ENCODE results near the gene ZXDC. TPM values are rescaled to one million over a fixed set of nuclear protein-coding genes. Genes with fewer than 3 reads are reported as not detected.

ZXDC gene
- total RNA-seq, 1 donor from 2014 or later = 39.7 TPM

- no peak for DNase-seq (ENCODE audit: low spot score)
- intact Hi-C loops (cut with DNase I) = loop anchor here (1.0 kb wide), 1 partner anchor 42 kb away; no protein-coding TSS in a partner anchor
- no peak for ATAC-seq
These were observed 43.2 kb downstream of the ZXDC start for GRCh38 chr3:126432361-126433104.

GRCh38 chr3:126431103-126431534 is 44.6 kb downstream of the ZXDC start:
- intact Hi-C loops (cut with DNase I) = no loop called here
- peak; percentile 23 for DNase-seq (ENCODE audit: low spot score)
- no peak for ATAC-seq

- ATAC-seq (no peak), DNase-seq (ENCODE audit: low spot score) (no peak)
- intact Hi-C loops (cut with DNase I) = no loop called here
These were observed 50.9 kb downstream of the ZXDC start for GRCh38 chr3:126424751-126425150.

GRCh38 chr3:126424039-126424717 is 51.5 kb downstream of the ZXDC start:
- intact Hi-C loops (cut with DNase I) = no loop called here

GRCh38 chr3:126423191-126424038 is 52.3 kb downstream of the ZXDC start:
- peak; percentile 43 for DNase-seq (ENCODE audit: low spot score)
- ATAC-seq = no peak
- intact Hi-C loops (cut with DNase I) = no loop called here

More at GRCh38 chr3:126424039-126424717, 51.5 kb downstream of the ZXDC start:
- no peak for ATAC-seq
- peak; percentile 17 for DNase-seq (ENCODE audit: low spot score)

- ATAC-seq = no peak
- DNase-seq (ENCODE audit: low spot score) = peak; percentile 34
- intact Hi-C loops (cut with DNase I) = no loop called here
These were observed 53.1 kb downstream of the ZXDC start for GRCh38 chr3:126422571-126423091.

GRCh38 chr3:126422121-126422520 is 53.6 kb downstream of the ZXDC start:
- ATAC-seq = no peak
- intact Hi-C loops (cut with DNase I) = no loop called here
- DNase-seq (ENCODE audit: low spot score) = peak; percentile 37

GRCh38 chr3:126421573-126422119 is 54.0 kb downstream of the ZXDC start:
- intact Hi-C loops (cut with DNase I) = no loop called here
- DNase-seq (ENCODE audit: low spot score) = peak; percentile 40
- no peak for ATAC-seq

GRCh38 chr3:126419886-126420786 is 55.6 kb downstream of the ZXDC start:
- ATAC-seq (no peak), DNase-seq (ENCODE audit: low spot score) (peak; percentile 48)

GRCh38 chr3:126419151-126419703 is 56.5 kb downstream of the ZXDC start:
- no peak for ATAC-seq
- intact Hi-C loops (cut with DNase I) = no loop called here

More at GRCh38 chr3:126419886-126420786, 55.6 kb downstream of the ZXDC start:
- intact Hi-C loops (cut with DNase I) = no loop called here

GRCh38 chr3:126418661-126419131 is 57.0 kb downstream of the ZXDC start:
- intact Hi-C loops (cut with DNase I) = no loop called here
- ATAC-seq = no peak
- DNase-seq (ENCODE audit: low spot score) = peak; percentile 51

More at GRCh38 chr3:126419151-126419703, 56.5 kb downstream of the ZXDC start:
- peak; percentile 41 for DNase-seq (ENCODE audit: low spot score)

GRCh38 chr3:126417981-126418530 is 57.6 kb downstream of the ZXDC start:
- intact Hi-C loops (cut with DNase I) = no loop called here
- ATAC-seq = no peak
- DNase-seq (ENCODE audit: low spot score) = peak; percentile 46

- DNase-seq (ENCODE audit: low spot score) = peak; percentile 25
- no peak for ATAC-seq
- intact Hi-C loops (cut with DNase I) = no loop called here
These were observed 58.2 kb downstream of the ZXDC start for GRCh38 chr3:126417515-126417914.

- intact Hi-C loops (cut with DNase I) = no loop called here
- DNase-seq (ENCODE audit: low spot score) = no peak
- no peak for ATAC-seq
These were observed 58.7 kb downstream of the ZXDC start for GRCh38 chr3:126416943-126417342.

- intact Hi-C loops (cut with DNase I) = no loop called here
- ATAC-seq = no peak
- peak; percentile 51 for DNase-seq (ENCODE audit: low spot score)
These were observed 59.8 kb downstream of the ZXDC start for GRCh38 chr3:126415661-126416591.

Measured in sciatic nerve (tissue), 2 donors.